GM21717 (cell line): ENCODE results near the gene TMEM272.

Experiments
- ATAC-seq: cut with Tn5 transposase; IDR thresholded peaks from one replicate; pipeline ENCODE4 v1.9.1; 2021; ENCODE audit warnings: mild to moderate bottlenecking, moderate library complexity; ENCODE audit not compliant: unreplicated experiment

Gene TMEM272, protein sequence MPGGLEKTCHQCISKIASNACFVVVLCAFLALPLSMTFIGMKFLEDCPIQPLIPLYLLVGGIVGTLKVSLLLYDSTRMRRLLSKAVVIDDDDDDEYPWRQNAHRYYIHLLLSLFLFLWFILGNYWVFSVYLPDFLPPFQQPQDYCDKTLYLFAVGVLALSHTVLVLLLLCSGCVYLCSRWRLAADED

DNA sequence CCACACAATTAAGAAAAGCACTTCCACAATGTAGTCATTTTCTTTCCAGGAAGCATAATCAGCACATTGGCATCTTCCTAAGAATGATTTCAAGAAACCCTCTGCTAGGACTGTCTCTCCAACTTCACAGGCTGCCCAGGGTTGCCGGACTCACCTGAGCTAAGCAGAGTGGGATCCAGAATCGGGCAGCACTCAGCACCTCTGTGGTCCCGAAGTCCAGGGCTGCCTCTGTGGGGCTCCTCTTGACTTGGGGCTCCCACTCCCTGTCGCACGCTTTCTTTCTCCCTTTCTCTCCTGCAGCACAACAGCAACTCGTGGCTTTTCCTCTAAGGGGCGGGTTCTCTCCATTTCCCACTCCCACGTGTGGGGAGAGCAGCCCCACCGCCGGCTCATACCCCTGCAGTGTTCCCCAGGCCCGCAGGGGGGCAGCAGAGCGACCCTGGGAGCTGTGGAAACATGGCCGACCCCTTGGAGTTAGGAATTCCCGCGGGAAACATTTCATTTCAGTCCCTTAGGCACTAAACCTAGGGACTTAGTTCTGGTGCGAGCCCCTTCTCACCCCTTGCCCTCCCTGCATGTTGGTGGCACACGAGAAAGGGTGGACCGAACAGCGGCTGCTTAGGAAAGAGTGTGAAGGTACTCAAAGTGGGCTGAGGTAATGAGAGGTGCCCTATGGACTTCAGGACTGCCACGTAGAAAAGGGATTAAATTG is at the start of gene TMEM272:
Gene TMEM272 (minus strand): TSS at position 316 of the 712 bp plus-strand sequence. CDS start 6,647 bp downstream, outside the sequence.
- ATAC-seq = no peak

DNA sequence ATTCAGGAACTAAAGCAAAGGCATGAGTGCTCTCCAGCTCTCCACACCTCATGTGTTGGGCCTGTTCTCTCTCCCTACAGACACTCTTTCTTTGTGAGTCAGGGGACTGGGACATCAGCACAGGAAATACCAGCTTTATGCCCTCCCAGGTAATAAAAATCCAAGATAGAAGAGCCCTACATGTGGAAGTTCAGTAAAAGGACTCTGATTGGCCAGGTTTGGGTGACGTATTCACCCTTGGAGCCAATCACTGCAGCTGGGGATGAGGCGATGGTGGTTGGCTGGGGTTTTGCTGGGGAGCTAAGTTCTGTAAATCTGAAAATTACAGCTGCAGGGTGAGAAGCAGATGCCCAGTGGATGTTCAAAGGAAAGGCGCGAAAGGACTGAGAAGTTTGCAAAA is 49.3 kb upstream of the TMEM272 start:
- ATAC-seq = no peak

DNA sequence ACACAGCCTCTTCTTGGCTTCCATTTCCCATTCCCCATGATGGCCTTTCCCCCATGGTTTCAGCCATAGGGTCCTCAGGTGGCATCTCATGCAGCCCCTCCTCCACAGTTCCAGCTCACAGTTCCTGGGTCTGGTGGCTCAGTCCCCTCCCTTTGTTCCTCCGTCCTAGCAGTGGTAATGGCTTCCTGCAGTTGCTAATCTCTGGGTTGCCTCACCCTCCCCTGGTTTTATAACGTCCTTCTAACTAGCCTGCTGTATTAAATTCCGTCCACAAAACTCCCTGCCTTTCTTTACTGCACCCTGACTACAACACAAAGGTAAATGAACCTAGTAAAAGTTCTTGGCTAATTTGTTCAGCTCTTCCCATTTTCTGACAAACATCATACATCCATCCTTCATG is 47.7 kb upstream of the TMEM272 start:
- no peak for ATAC-seq

DNA sequence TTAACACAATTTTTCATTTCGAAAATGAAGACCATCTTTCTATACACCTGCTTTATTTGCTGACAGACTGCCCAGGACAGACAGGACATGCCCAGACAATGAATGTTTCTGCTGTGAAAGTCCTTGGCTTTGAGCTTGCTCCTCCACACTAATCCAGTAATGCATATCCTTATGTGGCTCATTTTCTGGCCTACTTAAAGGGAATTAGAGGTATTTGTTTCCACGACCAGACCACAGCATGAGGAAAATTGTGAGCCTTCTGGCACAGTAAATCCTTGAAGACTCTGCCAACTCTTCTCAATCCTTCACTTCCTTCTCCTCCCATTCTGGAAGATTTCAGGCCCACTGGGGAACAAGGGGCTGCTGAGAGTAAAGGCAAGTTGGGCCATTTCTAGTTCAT is 42.5 kb upstream of the TMEM272 start:
- ATAC-seq = no peak

DNA sequence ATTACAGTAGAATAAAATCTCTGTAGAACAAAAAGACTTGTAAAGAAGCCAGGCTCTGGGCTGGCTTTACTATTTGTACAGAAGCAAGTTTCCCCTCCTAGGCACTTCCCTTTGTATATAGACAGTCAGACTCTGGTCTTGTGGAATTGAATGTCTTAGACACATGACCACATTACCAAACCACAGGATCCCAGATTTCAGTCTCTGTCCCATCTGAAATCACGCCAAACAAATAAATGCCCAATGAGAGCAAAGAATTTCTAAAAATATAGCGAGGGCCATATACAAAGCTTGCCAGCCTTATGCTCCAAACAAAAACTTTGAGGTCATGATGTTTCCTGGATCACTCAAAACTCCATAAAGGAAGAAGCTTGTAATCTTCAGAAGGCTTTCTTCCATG is 40.7 kb upstream of the TMEM272 start:
- no peak for ATAC-seq

DNA sequence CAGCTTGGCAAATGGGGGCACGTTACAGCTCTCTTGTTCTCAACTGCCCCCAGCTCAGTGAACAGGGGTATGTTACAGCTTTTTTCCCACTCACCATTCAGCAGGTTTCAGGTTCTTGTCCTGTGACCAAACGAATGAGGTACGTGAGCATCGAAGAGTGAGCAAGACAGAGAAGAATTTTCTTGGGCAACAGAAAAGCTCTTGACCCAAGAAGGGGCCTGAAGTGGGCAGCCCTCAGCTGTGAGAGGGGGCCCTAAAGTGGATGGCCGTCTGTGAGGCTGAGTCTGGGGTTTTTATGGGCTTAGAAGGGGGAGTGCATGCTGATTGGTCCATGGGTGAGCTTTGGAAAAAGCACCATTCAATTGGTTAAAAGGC is 38.2 kb upstream of the TMEM272 start:
- ATAC-seq = no peak

DNA sequence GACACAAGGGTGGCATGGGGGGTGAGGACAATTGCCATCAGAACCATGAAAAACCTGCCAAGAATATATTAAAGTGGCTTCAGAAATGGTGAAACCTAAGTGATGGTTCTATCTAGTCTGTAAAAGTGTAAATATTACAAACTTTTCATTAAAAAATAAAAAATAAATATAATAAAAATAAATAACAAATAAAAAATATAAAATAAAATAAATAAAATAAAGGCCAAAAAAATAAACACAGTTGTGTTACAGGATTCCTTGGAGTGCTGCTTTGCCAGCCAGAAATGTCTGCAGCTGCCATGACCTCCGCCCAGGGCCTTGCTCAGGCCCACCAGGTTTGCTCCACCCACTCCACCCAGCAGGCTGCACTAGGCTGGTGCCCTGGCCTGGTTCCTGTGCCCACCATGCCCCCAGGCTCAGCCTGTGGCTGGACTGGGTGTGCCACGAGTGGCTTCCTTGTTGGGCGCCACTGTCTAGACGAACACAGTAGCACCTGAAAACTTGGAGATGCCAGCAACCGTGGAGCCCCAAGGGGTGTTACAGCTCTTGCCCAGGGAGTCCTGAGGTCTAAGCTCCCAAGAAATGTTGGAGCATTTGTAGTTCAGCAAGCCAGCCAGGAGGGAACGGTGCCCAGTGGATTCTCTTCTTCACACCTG is 37.7 kb upstream of the TMEM272 start:
- no peak for ATAC-seq

DNA sequence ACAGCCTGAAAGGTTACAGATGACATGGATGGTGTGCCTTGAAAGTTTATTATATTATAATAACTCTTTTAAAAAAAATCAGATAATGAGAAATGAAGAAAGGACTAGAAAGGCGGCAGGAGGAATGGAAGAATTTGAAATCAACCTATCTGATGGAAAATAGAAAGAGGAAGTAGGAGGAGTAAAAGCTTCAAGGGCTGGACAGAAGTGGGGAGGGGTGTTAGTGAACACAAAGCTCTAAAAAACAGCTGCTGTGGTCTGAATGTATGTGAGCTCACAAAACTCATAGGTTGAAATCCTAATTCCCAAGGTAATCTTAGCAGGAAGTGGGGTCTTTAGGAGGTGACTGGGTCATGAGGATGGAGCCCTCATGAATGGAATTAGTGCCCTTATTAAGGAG is 36.3 kb upstream of the TMEM272 start:
- no peak for ATAC-seq

DNA sequence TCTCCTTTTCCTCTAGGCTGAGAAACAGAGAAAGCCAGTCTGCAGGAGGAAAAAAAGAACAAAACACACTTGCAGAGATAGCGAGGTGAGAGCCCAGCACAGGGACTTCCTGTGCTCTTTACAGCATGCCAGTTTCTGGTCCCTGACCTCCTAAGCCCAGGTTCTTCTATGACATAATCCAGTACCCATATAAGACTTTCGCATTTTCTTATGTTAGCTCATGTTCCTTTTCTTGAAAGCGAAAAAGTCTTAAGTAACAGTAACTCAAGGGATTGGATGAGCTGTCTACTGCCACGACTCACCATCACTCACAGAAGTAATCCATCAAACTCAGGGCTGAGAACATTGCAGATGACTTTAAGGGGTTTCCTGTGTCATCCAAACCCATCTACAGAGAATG is 34.2 kb upstream of the TMEM272 start:
- ATAC-seq = no peak

DNA sequence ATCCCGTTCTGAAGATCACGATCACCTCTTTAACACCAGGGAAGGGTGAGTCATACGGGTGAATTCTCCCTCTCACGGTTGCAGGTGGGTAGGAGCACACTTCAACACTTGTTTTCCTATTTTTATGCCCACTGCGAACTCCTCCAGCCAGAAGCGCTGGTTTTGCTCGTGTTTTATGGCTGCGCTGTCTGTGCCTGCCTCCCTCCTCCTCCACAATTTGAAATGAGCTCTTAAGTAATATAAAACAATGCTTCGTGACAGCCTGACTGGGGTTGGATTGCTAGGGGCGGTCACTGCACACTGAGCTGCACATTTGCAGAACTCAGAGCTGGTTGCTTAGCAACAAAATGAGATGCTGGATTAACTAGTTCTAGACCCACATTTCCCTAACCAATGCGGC is 29.7 kb upstream of the TMEM272 start:
- no peak for ATAC-seq

DNA sequence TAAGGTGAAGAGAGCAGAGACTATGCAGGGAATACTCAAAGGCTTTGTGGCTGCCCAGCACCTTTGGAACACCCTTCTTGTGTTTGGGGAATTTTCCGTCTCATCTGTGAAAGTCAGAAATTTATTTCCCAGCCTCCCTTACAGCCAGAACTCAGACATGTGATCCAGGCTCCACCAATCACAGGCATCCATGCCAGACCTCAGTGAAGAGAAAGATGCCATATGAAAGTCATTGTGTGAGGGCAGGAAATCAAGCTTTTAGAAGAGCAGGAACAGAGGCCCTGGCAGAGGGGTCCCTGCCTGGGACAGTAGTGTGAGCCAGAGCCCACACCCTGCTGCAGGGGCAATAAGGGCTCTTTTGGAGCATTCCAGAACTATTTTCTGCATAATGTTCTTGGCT is 28.9 kb upstream of the TMEM272 start:
- ATAC-seq = no peak

DNA sequence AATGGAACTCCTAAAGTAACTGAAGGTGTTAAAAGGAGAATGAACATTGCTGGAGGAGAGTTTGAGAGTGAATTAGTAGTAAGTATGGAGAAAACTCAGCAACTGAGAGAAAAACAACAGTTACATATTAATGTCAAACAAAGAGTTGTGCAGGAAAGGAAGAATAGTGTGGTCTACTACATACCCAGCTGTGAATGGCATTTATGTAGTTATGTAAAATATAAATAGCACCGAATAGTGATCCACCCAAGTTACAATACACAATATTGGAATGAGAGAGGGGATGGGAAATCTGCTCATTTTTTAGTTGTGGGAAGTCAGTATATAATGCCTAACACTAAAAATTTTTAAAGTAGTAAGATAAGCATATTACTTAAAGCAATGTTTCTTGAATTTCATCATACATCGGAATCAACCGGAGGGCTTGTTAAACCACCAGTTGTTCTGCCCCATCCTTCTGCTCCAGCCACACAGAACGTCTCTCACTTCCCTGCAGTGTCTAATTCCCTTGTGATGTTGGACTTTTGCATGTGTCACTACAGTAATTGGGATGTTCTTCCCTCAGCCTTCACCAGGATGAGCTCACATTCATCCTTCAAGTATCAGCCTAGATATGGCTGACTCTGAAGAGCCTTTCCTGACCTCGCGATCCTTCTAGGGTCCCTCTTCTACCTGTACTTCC is 28.3 kb upstream of the TMEM272 start:
- no peak for ATAC-seq

DNA sequence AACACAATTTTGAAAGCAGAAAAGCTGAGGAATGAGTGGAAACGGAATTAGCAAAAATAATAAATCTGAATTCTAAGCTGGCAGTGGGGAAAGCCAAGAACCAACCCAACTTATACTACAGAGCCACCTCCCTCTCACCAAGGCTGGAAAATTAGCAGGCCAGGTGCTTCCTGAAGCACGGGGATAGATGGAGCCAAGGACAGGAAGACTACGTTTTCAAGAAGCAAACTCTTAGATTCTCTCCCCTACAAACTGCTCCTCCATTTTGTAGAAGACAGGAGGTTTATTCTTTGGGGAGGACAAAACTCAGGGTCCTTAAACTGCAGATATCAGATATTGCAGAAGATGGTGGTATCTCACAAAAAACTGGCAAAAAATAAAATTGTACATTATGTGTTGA is 25.6 kb upstream of the TMEM272 start:
- ATAC-seq = no peak

DNA sequence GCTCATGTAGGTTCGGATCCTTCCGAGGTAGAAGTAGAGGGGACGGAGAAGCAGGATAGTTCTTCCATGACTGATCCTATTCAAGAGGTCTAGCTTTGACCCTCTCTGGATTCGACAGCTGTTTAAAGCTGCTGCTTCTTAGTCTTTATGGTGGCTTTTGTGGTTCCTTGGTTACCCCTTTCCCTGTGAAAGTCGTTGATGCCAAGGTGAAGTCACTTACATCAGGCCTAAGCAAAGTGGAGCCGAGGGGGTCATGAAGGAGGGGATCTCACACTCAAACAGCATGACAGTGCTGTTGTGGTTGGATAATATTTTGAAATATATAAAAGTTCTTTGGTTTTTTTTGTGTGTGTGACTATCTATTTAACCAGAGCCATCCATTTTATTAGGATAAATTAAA is 24.9 kb upstream of the TMEM272 start:
- no peak for ATAC-seq

DNA sequence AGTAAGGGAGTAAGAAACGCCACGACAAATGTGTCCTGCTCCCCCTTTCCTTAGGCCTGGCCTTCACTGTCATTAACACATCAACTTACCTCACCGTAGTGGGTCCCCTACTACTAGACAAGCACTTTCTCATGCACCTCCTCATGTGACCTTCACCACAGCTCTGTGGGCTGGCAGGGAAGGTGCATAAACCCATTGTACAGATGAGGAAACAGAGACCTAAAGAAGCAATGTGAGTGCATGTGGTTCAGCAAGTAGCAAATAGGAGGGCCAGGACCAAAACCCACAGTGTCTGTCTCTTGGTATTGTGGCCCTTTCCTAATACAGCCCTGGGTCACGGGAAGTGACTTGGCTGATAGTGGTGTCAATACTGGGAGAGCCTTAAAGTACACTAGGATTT is 22.1 kb upstream of the TMEM272 start:
- ATAC-seq = no peak

DNA sequence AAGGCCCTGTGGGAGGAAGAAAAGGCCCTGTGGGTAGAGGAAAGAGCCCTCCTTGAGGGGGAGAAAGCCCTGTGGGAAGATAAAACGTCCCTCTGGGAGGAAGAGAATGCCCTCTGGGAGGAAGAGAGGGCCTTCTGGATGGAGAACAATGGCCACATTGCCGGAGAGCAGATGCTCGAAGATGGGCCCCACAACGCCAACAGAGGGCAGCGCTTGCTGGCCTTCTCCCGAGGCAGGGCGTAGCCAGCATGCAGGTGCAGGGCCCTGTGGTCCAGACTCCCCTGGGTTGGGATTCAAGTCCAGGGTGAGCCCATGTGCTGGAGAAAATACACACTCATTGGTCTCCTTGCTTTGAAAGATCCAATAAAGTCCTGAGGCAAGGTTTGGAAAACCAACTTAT is 20.9 kb upstream of the TMEM272 start:
- ATAC-seq = no peak

DNA sequence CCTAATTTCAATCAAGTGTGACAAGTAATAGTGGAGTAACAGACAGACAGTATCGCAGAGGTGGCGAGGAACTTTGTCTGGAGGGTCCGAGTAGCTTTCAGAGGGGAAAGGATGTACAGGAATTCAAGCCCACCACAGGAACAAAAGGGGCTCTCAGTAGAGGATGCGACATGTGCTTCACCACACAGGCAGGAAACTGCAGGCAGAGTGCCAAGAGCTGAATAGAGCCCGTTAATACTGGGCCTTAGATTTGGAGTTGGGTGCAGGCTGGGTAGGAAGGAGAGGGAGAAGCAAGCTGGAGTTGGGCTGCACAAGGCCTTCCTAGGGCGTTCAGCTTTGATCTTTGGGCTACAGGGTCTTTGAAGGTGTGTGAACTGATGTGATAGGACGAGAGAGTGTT is 18.0 kb upstream of the TMEM272 start:
- no peak for ATAC-seq

DNA sequence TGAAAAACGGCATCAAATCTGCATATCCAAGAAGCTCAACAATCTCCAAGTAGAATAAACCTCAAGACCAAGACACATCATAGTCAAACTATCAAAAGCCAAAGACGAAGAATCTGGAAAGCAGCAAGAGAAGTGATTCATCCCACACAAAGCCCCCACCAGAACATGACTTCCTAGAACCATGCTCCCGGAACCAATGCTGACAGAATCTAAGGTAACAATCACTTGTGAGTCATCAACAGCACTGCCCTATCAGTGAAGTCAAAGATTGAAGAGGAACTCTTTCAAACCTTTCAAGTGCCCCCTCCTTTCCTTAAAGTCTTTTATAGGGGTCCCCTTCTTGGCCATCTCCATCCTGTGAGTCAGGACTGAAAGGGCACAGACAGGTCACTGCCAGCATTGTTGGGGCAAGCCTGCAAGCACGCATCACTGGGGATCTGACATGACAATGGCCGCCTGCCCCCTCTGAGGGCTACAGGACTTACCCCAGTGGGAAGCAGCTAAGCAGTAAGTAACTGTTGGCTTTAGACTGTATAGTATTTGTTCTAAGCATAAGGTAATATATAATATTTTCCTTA is 16.8 kb upstream of the TMEM272 start, which contains the start of gene CCDC70:
Gene CCDC70 (plus strand): TSS at position 247 of the 578 bp plus-strand sequence. CDS start 3,443 bp downstream, outside the sequence.
- ATAC-seq = no peak

DNA sequence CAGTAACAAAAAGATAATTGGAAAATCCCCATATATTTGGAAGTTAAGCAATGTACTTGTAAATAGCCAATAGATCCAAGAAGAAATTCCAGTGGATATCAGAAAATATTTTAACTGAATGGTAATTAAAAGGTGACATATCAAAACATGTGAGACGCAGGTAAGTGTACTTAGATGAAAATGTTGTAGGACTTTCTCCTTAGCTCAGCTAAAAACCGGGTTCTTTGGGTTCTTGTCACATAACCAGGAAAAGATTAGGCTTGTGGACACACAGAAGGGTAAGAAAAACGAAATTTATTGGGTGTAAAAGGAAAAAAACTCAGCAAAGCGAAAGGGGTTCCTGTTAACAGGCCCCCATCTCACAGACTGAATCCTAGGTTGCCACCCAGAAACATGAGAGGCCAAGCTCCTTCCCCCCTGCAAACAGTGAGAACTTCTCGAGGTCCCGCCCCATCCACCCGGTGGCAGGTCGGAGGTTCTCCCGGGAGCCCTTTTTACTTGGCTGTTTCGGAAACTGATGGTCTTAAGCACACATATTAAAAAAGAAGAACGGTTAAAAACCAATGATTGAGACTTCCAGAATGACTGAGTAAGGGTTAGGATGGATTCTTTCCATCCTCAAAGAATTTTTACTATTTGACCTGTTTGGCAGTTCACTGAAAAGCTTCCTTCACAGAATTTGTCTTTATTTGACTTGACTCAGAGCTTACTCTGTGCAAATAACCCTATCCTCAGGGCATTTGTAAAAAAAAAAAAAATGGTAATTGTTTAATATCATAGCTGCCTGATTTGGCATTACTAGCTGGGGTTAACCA is 13.7 kb upstream of the TMEM272 start:
- no peak for ATAC-seq

DNA sequence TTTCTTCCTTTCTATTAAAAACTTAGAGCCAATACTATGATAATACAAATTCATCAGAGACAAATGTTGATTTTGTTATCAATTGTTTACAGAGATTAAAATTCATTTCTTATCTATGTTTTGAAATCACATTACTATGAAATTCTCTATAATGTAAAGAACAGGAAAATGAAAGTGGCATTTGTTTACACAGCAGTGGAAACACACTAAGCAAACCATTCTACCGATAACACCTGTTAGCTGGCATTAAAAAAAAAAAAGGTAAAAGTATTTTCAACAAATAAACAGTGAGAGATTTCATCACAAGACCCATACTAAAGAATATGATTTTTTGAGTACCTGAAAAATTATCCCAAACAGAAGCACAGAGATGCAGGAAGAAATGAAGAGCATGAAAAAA is 12.0 kb upstream of the TMEM272 start:
- ATAC-seq = no peak
